Hepatocyte (in vitro differentiated cells): ENCODE results near the gene PPIG. TPM values are rescaled to one million over a fixed set of nuclear protein-coding genes. Genes with fewer than 3 reads are reported as not detected.

ENCODE experiments used
- DNase-seq: peaks from one replicate; pipeline ENCODE4 v3.0.0-alpha.2; 2016; ENCODE audit warnings: low spot score
- H2AFZ ChIP-seq: fragments of 200-600 bp; sonication (generic); 2 replicates; pipeline ENCODE4 v1.6.0; 2016; ENCODE audit warnings: antibody characterized with exemption, mild to moderate bottlenecking
- H3K27ac ChIP-seq: fragments of 200-600 bp; sonication (generic); 2 replicates; pipeline ENCODE4 v1.5.1; 2016; ENCODE audit warnings: mild to moderate bottlenecking
- H3K27me3 ChIP-seq: fragments of 200-600 bp; sonication (generic); 2 replicates; pipeline ENCODE4 v1.6.1; 2016
- H3K36me3 ChIP-seq: fragments of 200-600 bp; sonication (generic); replicated peaks from 2 replicates; pipeline ENCODE4 v1.5.1; 2016; ENCODE audit warnings: low read depth; ENCODE audit not compliant: insufficient read depth
- H3K4me1 ChIP-seq: fragments of 200-600 bp; sonication (generic); 2 replicates; pipeline ENCODE4 v1.5.1; 2016; ENCODE audit warnings: mild to moderate bottlenecking, moderate library complexity; ENCODE audit not compliant: insufficient read depth
- H3K4me2 ChIP-seq: fragments of 200-600 bp; sonication (generic); 2 replicates; pipeline ENCODE4 v1.6.0; 2016
- H3K4me3 ChIP-seq: fragments of 200-600 bp; sonication (generic); 2 replicates; pipeline ENCODE4 v1.5.1; 2016; ENCODE audit warnings: mild to moderate bottlenecking
- H3K79me2 ChIP-seq: fragments of 200-600 bp; sonication (generic); 2 replicates; pipeline ENCODE4 v1.6.0; 2017; ENCODE audit warnings: mild to moderate bottlenecking
- H3K9me2 ChIP-seq: fragments of 200-600 bp; sonication (generic); replicated peaks from 2 replicates; pipeline ENCODE4 v1.6.0; 2017; ENCODE audit warnings: mild to moderate bottlenecking; ENCODE audit not compliant: insufficient read depth
- H3K9me3 ChIP-seq: fragments of 200-600 bp; sonication (generic); 2 replicates; pipeline ENCODE4 v1.5.1; 2016; ENCODE audit warnings: low read depth, mild to moderate bottlenecking
- H4K20me1 ChIP-seq: fragments of 200-600 bp; sonication (generic); 2 replicates; pipeline ENCODE4 v1.6.0; 2016; ENCODE audit warnings: mild to moderate bottlenecking; ENCODE audit not compliant: insufficient read depth, poor library complexity, severe bottlenecking
- CTCF ChIP-seq: fragments of 200-600 bp; sonication (generic); IDR thresholded peaks from 2 replicates; pipeline ENCODE4 v1.5.1; 2016; ENCODE audit warnings: antibody characterized with exemption, mild to moderate bottlenecking; ENCODE audit not compliant: poor library complexity
- EZH2 ChIP-seq: fragments of 200-600 bp; sonication (generic); IDR thresholded peaks from 2 replicates; pipeline ENCODE4 v1.6.1; 2016; ENCODE audit warnings: antibody characterized with exemption, mild to moderate bottlenecking, borderline replicate concordance
- EZH2phosphoT487 ChIP-seq: fragments of 200-600 bp; sonication (generic); IDR thresholded peaks from one replicate; pipeline ENCODE4 v1.6.1; 2018; ENCODE audit warnings: antibody characterized with exemption, mild to moderate bottlenecking, low read depth, moderate library complexity; ENCODE audit not compliant: unreplicated experiment, severe bottlenecking
- WGBS: methylation state at CpG from one replicate; pipeline ENCODE4 v1.1.6; 2016; ENCODE audit warnings: low lambda C conversion rate; ENCODE audit errors: missing lambda C conversion rate; 5-methylcytosine and 5-hydroxymethylcytosine counted together
- polyA plus RNA-seq: library from polyadenylated mRNA; unstranded; fragments of >200 nt; fragmentation: Nextera tagmentation; extraction: Ambion mirVana; gene quantifications from 2 replicates; pipeline ENCODE4 v1.2.1, GENCODE V29; 2016
- total RNA-seq: library from RNA; depleted of rRNA; stranded (reverse); fragments of >200 nt; gene quantifications from 2 replicates; pipeline ENCODE4 v1.2.3, GENCODE V29; 2014

Gene PPIG
- total and polyA plus RNA-seq, 2 experiments from 2014 or later, result 37.4 to 68.1 TPM

GRCh38 chr2:169676357-169676756 is 92.2 kb downstream of the PPIG start:
- H3K4me2 ChIP-seq, result no peak overlapping the region
- 52% methylated on average over 3 of the region's 3 CpGs for WGBS
- no peaks in the 10 kb centered on the region for H3K9me3 ChIP-seq
- H3K9me2 ChIP-seq, result no peaks in the 10 kb centered on the region
- TF ChIP-seq EZH2 (no peak), CTCF (peak; percentile 23)
- H3K4me1 ChIP-seq, result no peaks in the 10 kb centered on the region
- no peak overlapping the region for H2AFZ ChIP-seq
- H3K36me3 ChIP-seq, result no peaks in the 10 kb centered on the region
- H3K4me3 ChIP-seq, result no peak overlapping the region
- no peaks in the 10 kb centered on the region for H4K20me1 ChIP-seq
- H3K79me2 ChIP-seq, result no peaks in the 10 kb centered on the region
- no peaks in the 10 kb centered on the region for H3K27me3 ChIP-seq
- no peak for DNase-seq
- no peak overlapping the region for H3K27ac ChIP-seq

- Histone ChIP-seq H3K27me3 (no peaks in the 10 kb centered on the region), H3K36me3 (no peaks in the 10 kb centered on the region), H4K20me1 (no peaks in the 10 kb centered on the region), H3K4me2 (no peak overlapping the region), H3K79me2 (no peaks in the 10 kb centered on the region), H3K27ac (no peak overlapping the region), H3K9me2 (no peaks in the 10 kb centered on the region), H3K9me3 (no peaks in the 10 kb centered on the region), H2AFZ (no peak overlapping the region), H3K4me3 (no peak overlapping the region), H3K4me1 (no peaks in the 10 kb centered on the region)
- WGBS, result 90% methylated on average over 6 of the region's 6 CpGs
- no peak for DNase-seq
- TF ChIP-seq CTCF (no peak), EZH2 (no peak), EZH2phosphoT487 (no peak)
Measured at GRCh38 chr2:169676850-169677249, 92.7 kb downstream of the PPIG start.

- H3K27ac ChIP-seq, result no peak overlapping the region
- no peaks in the 10 kb centered on the region for H3K36me3 ChIP-seq
- no peaks in the 10 kb centered on the region for H4K20me1 ChIP-seq
- H3K4me1 ChIP-seq, result no peaks in the 10 kb centered on the region
- no peaks in the 10 kb centered on the region for H3K9me2 ChIP-seq
- no peak overlapping the region for H3K4me2 ChIP-seq
- 66% methylated on average over 3 of the region's 3 CpGs for WGBS
- no peaks in the 10 kb centered on the region for H3K79me2 ChIP-seq
- no peak for TF ChIP-seq EZH2
- TF ChIP-seq CTCF, result no peak
- no peak for TF ChIP-seq EZH2phosphoT487
- no peaks in the 10 kb centered on the region for H3K9me3 ChIP-seq
- H3K4me3 ChIP-seq, result no peak overlapping the region
- no peaks in the 10 kb centered on the region for H3K27me3 ChIP-seq
- no peak overlapping the region for H2AFZ ChIP-seq
- no peak for DNase-seq
Measured at GRCh38 chr2:169683054-169683424, 98.9 kb downstream of the PPIG start.

GRCh38 chr2:169683425-169684134 is 99.4 kb downstream of the PPIG start:
- H3K27ac ChIP-seq, result no peak overlapping the region

More at GRCh38 chr2:169683425-169684134, 99.4 kb downstream of the PPIG start:
- H3K36me3 ChIP-seq, result no peaks in the 10 kb centered on the region
- no peaks in the 10 kb centered on the region for H3K4me1 ChIP-seq
- H3K9me3 ChIP-seq, result no peaks in the 10 kb centered on the region
- DNase-seq, result no peak
- H4K20me1 ChIP-seq, result no peaks in the 10 kb centered on the region
- no peaks in the 10 kb centered on the region for H3K9me2 ChIP-seq
- H3K27me3 ChIP-seq, result no peaks in the 10 kb centered on the region
- H2AFZ ChIP-seq, result no peak overlapping the region
- H3K79me2 ChIP-seq, result no peaks in the 10 kb centered on the region
- H3K4me3 ChIP-seq, result no peak overlapping the region
- TF ChIP-seq EZH2phosphoT487, result no peak
- no peak for TF ChIP-seq EZH2
- no peak for TF ChIP-seq CTCF
- 62% methylated on average over 3 of the region's 3 CpGs for WGBS
- H3K4me2 ChIP-seq, result no peak overlapping the region
